ENCODE data around the gene FOXB2. TPM values are rescaled to one million over a fixed set of nuclear protein-coding genes. Genes with fewer than 3 reads are reported as not detected.

FOXB2 gene
- total RNA-seq, 2 donors from 2014 or later = not detected

DNA sequence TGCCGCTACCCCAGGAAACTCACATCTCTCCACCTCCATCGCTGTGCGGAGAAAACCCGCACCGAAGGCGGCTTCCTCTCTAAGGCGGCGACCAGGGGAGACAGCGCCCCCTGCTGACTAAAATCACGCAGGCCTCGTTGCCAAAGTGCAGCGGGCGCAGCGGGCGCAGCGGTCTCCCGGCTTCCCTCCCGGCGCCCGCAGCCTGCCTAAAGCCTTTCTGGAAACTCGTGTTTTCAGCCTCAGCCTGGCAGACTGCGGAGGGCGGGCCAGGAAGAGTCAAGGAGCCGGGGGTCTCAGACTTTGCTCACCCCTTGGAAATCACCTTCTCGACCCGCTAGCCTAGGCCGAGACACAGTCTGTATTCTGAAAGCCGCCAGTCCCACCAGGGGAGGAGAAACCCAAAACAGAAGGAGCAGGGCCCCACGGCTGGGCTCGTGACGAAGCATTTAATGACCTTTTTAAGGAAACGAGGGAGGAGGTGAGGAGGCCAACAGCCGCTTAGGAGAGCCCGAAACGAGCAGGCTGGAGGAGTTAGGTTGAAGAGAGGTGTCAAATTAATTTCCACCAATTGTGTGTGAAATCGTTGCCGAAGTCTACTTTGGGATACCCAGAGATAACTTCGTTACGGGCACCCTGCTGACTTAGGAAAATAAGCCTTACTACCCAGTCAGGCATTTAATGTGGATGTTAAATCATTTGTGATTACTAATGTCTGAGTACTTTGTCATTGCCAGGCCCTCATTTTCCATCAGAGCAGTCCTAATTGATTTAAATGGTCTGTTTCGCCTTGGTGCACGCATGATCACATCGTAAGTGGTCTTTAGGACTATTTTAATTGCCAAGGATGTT lies 7.3 kb upstream of the FOXB2 start:
- H3K4me3 Mint-ChIP-seq = peak overlapping the region; percentile 49
- H3K9me3 ChIP-seq (ENCODE audit: control insufficient read depth, low read length) = no peaks in the 10 kb centered on the region
- DNase-seq = peak; percentile 97
- H3K4me3 ChIP-seq (ENCODE audit: low read length) = peak overlapping the region; percentile 75
- no peak overlapping the region for H3K9ac ChIP-seq (ENCODE audit: extremely low read depth, low read length, poor library complexity, severe bottlenecking)
- peaks cover 76% of the 10 kb centered on the region for H3K27me3 ChIP-seq (ENCODE audit: control insufficient read depth, insufficient read depth, low read length, poor library complexity, severe bottlenecking)
- TF ChIP-seq, protein P1, sequence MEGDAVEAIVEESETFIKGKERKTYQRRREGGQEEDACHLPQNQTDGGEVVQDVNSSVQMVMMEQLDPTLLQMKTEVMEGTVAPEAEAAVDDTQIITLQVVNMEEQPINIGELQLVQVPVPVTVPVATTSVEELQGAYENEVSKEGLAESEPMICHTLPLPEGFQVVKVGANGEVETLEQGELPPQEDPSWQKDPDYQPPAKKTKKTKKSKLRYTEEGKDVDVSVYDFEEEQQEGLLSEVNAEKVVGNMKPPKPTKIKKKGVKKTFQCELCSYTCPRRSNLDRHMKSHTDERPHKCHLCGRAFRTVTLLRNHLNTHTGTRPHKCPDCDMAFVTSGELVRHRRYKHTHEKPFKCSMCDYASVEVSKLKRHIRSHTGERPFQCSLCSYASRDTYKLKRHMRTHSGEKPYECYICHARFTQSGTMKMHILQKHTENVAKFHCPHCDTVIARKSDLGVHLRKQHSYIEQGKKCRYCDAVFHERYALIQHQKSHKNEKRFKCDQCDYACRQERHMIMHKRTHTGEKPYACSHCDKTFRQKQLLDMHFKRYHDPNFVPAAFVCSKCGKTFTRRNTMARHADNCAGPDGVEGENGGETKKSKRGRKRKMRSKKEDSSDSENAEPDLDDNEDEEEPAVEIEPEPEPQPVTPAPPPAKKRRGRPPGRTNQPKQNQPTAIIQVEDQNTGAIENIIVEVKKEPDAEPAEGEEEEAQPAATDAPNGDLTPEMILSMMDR (conservative IDR thresholded peaks at IDR 0.05) = peak; percentile 98
- H3K9me3 Mint-ChIP-seq = no peaks in the 10 kb centered on the region
- no peaks in the 10 kb centered on the region for H3K36me3 Mint-ChIP-seq (ENCODE audit: low read depth)
- 2 to 3% methylated on average over 28 to 42 of the region's 42 CpGs for WGBS, 2 experiments (ENCODE audit: insufficient coverage in 1 of 2, insufficient read length in 1 of 2)
- H3K36me3 ChIP-seq (ENCODE audit: control insufficient read depth, insufficient read depth, low read length) = no peaks in the 10 kb centered on the region
- H3K4me1 ChIP-seq (ENCODE audit: control insufficient read depth, insufficient read depth, low read length) = peaks cover 16% of the 10 kb centered on the region
- H3K27ac Mint-ChIP-seq = peak overlapping the region; percentile 62
- H3K4me1 Mint-ChIP-seq = peaks cover 28% of the 10 kb centered on the region
- H3K27ac ChIP-seq (ENCODE audit: low read depth, low read length) = no peak overlapping the region
- H3K27me3 Mint-ChIP-seq (ENCODE audit: insufficient read depth) = peaks cover 92% of the 10 kb centered on the region

DNA sequence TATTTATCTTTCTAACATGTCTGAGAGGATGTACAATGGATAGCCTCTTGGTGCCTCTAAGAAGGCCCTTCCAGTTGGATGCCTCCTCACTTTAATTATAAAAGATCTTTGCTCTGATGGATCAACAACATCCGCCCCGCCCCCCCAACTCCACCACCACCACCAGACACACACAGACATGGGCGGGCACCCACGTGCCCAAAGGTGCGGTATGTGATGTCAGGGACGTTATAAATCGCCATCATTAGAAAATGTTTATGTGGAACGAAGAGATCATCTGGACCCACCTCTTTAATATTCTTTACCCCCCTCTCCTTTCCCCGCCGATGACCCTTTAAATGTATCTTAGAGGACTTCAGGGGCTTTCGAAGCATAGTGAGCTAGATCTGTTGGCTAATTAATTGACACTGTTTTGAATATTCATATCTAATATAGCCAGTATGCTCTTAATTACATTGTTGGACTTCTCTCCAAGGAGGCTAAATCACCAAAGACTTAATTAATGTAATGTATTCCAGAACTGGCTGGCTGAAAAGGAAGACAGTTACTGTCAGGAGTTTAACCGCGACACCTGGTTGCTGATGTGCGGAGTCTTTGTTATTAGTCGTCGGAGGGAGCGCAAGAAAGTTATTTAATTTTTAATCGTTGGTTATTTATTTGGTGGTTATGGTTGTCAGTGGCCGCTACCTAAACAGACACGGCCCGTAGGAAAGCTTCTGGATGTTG lies 6.1 kb upstream of the FOXB2 start:
- peaks cover 32% of the 10 kb centered on the region for H3K4me1 Mint-ChIP-seq
- peak overlapping the region; percentile 57 for H3K4me3 ChIP-seq (ENCODE audit: low read length)
- H3K9me3 Mint-ChIP-seq = no peaks in the 10 kb centered on the region
- WGBS, 2 experiments (ENCODE audit: insufficient coverage in 1 of 2, insufficient read length in 1 of 2) = 9 to 19% methylated on average over 7 to 18 of the region's 21 CpGs
- DNase-seq = no peak
- peaks cover 87% of the 10 kb centered on the region for H3K27me3 ChIP-seq (ENCODE audit: control insufficient read depth, insufficient read depth, low read length, poor library complexity, severe bottlenecking)
- no peak overlapping the region for H3K27ac ChIP-seq (ENCODE audit: low read depth, low read length)
- TF ChIP-seq, protein P1 (conservative IDR thresholded peaks at IDR 0.05) = no peak
- no peak overlapping the region for H3K27ac Mint-ChIP-seq
- H3K9ac ChIP-seq (ENCODE audit: extremely low read depth, low read length, poor library complexity, severe bottlenecking) = no peak overlapping the region
- H3K27me3 Mint-ChIP-seq (ENCODE audit: insufficient read depth) = peaks cover 99% of the 10 kb centered on the region
- peak overlapping the region; percentile 40 for H3K4me3 Mint-ChIP-seq
- H3K4me1 ChIP-seq (ENCODE audit: control insufficient read depth, insufficient read depth, low read length) = peaks cover 16% of the 10 kb centered on the region
- no peaks in the 10 kb centered on the region for H3K9me3 ChIP-seq (ENCODE audit: control insufficient read depth, low read length)
- no peaks in the 10 kb centered on the region for H3K36me3 Mint-ChIP-seq (ENCODE audit: low read depth)
- no peaks in the 10 kb centered on the region for H3K36me3 ChIP-seq (ENCODE audit: control insufficient read depth, insufficient read depth, low read length)

DNA sequence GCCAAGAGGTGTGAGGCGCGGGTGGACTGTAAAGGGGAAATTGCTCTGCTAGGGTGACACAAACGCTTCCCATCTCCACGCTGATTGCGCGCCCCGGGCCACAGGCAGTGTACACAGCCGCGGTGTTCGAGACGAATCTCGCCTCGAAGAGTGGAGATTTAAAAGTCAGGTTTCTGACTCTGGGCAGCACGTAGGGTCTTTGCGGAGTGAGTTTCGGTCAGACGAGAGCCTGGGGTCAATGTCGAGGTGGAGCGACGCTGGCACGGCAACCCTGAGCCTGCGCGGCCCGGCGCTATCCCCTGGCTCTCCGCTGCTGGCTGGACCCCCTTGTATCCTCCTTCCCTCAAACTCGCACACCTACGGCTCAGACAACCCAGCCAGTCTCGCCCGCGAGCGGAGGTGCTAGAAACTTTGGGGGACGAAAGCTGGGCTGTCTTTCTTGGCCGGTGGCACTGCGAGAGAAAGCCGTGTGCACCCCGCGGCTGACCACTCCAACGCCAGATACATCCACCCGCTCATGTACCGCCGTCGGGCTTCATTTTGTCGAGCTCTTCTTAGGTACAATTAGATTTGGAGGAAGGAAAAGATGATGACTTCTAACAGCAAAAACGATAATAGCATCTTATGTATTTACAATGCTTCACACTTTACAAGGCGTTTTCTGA lies 5.4 kb upstream of the FOXB2 start:
- H3K4me3 ChIP-seq (ENCODE audit: low read length) = peak overlapping the region; percentile 57
- H3K9ac ChIP-seq (ENCODE audit: extremely low read depth, low read length, poor library complexity, severe bottlenecking) = no peak overlapping the region
- no peak overlapping the region for H3K27ac ChIP-seq (ENCODE audit: low read depth, low read length)
- peaks cover 16% of the 10 kb centered on the region for H3K4me1 ChIP-seq (ENCODE audit: control insufficient read depth, insufficient read depth, low read length)
- Mint-ChIP-seq H3K27me3 (ENCODE audit: insufficient read depth) (peaks cover 99% of the 10 kb centered on the region), H3K36me3 (ENCODE audit: low read depth) (no peaks in the 10 kb centered on the region), H3K9me3 (no peaks in the 10 kb centered on the region), H3K4me3 (peak overlapping the region; percentile 40), H3K27ac (no peak overlapping the region), H3K4me1 (peaks cover 32% of the 10 kb centered on the region)
- H3K36me3 ChIP-seq (ENCODE audit: control insufficient read depth, insufficient read depth, low read length) = no peaks in the 10 kb centered on the region
- TF ChIP-seq, protein P1 (conservative IDR thresholded peaks at IDR 0.05) = no peak
- H3K9me3 ChIP-seq (ENCODE audit: control insufficient read depth, low read length) = no peaks in the 10 kb centered on the region
- DNase-seq = peak; percentile 69
- peaks cover 94% of the 10 kb centered on the region for H3K27me3 ChIP-seq (ENCODE audit: control insufficient read depth, insufficient read depth, low read length, poor library complexity, severe bottlenecking)
- WGBS, 2 experiments (ENCODE audit: insufficient coverage in 1 of 2, insufficient read length in 1 of 2) = 2 to 3% methylated on average over 28 to 45 of the region's 46 CpGs

All from endodermal cell (in vitro differentiated cells).